Kidney epithelial cell (primary cell): ENCODE measurements around the gene SCAF1. TPM values are rescaled to one million over a fixed set of nuclear protein-coding genes. Genes with fewer than 3 reads are reported as not detected.
A peak's percentile ranks its signal among the peaks of the same experiment; 100 is the strongest.

Experiments
- DNase-seq: peaks from one replicate; pipeline ENCODE4 v3.0.0-alpha.2; 2010; ENCODE audit warnings: low read depth
- H3K27me3 ChIP-seq: 2 replicates; pipeline ENCODE4 v1.6.0; 2011; ENCODE audit warnings: low read length; ENCODE audit not compliant: control insufficient read depth, insufficient read depth
- H3K36me3 ChIP-seq: 2 replicates; pipeline ENCODE4 v1.5.1; 2011; ENCODE audit warnings: low read length; ENCODE audit not compliant: control insufficient read depth, insufficient read depth
- H3K4me3 ChIP-seq: 2 replicates; pipeline ENCODE4 v1.5.1; 2011; ENCODE audit warnings: low read depth, mild to moderate bottlenecking, control low read depth, low read length
- CTCF ChIP-seq: IDR thresholded peaks from 2 replicates; pipeline ENCODE4 v1.5.1; 2011; ENCODE audit warnings: mild to moderate bottlenecking, moderate library complexity, low read length, control low read depth, inconsistent platforms; ENCODE audit not compliant: insufficient read depth, poor library complexity, severe bottlenecking
- total RNA-seq: library from RNA; depleted of rRNA; stranded (reverse); fragments of >200 nt; gene quantifications from 2 replicates; pipeline ENCODE4 v1.2.3, GENCODE V29; 2015

Gene SCAF1
- total RNA-seq, 1 donor from 2014 or later, result 38.9 TPM

- Histone ChIP-seq H3K27me3 (no peaks in the 10 kb centered on the region), H3K4me3 (no peak overlapping the region), H3K36me3 (peaks cover 4% of the 10 kb centered on the region)
- TF ChIP-seq CTCF, result peak; percentile 99
- no peak for DNase-seq
Observed at GRCh38 chr19:49680421-49681351, 38.7 kb downstream of the SCAF1 start.

GRCh38 chr19:49681830-49682229, 39.8 kb downstream of the SCAF1 start:
- no peak for TF ChIP-seq CTCF
- Histone ChIP-seq H3K36me3 (peaks cover 5% of the 10 kb centered on the region), H3K4me3 (no peak overlapping the region), H3K27me3 (no peaks in the 10 kb centered on the region)
- DNase-seq, result no peak

GRCh38 chr19:49682274-49682673, 40.3 kb downstream of the SCAF1 start:
- H3K36me3 ChIP-seq, result peaks cover 6% of the 10 kb centered on the region
- no peak overlapping the region for H3K4me3 ChIP-seq
- TF ChIP-seq CTCF, result no peak
- no peaks in the 10 kb centered on the region for H3K27me3 ChIP-seq
- DNase-seq, result no peak

GRCh38 chr19:49683814-49684250, 41.8 kb downstream of the SCAF1 start:
- no peak overlapping the region for H3K4me3 ChIP-seq
- H3K36me3 ChIP-seq, result peaks cover 7% of the 10 kb centered on the region
- no peak for TF ChIP-seq CTCF
- no peak for DNase-seq
- H3K27me3 ChIP-seq, result no peaks in the 10 kb centered on the region

DNA sequence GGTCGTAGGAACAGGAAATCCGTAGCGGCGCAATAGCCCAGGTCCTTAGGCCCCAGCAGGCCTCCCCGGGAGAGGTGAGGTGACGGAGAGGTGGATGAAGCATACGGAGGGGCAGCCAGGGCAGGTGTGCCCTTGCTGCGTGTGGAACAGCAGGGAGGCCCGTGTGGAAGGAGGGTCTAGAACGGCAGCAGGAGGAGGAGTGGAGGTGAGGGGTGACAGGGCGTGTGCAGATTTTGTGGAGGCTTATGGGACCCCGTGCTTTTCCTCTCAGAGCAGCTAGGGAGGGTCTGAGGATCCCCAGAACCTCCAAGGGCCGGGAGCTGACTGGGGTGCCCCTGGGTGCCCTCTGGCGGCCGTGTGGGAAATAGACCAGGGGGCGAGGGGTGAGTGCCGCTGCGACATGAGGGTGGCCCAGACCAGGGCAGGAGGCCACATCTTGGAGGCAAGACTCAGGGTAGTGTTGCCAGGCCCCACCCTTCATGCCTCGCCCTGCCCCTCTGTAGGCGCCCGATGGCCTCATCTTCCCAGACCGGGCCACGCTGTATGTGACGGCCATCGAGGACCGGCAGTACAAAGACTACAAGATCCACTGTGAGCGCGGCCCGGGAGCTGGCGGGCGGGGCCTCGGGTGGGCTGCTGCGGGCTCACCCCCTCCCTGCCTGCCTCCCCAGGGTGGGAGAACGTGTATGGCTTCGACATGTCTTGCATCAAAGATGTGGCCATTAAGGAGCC, 42.4 kb downstream of the SCAF1 start:
- TF ChIP-seq CTCF, result peak; percentile 44
- H3K27me3 ChIP-seq, result no peaks in the 10 kb centered on the region
- DNase-seq, result no peak
- no peak overlapping the region for H3K4me3 ChIP-seq
- peaks cover 8% of the 10 kb centered on the region for H3K36me3 ChIP-seq
